GM19023 (cell line): ENCODE results near the gene ZNF81.
"Not testable (repeated sequence)": the region's sequence is repeated elsewhere in the genome, so short reads cannot be mapped to it uniquely, and the experiment has no call there.

Experiments
- ATAC-seq: cut with Tn5 transposase; IDR thresholded peaks from one replicate; pipeline ENCODE4 v1.9.1; 2021; ENCODE audit warnings: mild to moderate bottlenecking, moderate library complexity; ENCODE audit not compliant: unreplicated experiment

Gene ZNF81

DNA sequence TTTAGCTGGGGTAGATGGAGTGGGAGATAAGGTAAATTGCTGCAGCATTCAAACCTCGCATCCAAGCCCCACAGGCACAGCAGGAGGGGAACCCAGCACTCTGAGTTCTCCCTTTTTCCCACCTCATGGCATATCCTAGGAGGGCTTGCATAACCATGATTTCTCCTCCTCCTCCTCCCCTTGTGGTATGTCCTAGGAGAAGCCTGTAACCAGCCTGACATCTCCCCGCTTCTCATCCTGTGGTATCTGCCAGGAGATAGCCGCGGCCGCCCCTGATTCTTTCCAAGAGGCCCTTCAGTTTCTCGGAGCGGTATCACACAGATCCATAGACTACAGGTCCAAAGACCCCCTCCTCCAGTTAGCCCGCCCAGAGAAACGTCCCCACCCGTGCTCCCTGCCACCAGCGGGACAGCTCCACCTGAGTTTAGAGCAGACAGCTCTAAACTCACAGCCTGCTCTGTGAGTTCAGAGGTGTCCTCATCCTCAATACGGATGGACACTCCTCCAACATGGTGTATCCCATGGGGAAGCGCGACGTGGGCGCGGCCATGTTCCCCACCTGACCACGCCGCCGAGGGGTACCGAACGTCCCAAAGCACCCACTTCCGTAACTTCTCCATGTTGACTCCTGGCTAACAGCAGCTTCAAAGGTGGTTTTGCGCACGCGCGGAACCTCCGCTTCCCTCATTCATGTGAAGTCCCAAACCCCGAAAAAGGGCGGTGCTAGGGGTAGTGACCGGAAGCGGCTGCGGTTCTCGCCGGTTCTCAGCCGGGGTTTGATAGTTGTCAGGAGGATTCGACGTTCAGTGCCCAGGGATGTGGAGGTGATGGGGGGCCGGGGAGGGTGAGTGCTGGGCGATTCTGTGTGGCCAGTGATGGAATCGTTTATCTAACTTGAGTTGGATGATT is at the start of gene ZNF81:
ZNF81 (plus strand) TSS at position 739 of the 909 bp plus-strand sequence. CDS start 9,366 bp downstream, outside the sequence.
- ATAC-seq, result peak; percentile 94

DNA sequence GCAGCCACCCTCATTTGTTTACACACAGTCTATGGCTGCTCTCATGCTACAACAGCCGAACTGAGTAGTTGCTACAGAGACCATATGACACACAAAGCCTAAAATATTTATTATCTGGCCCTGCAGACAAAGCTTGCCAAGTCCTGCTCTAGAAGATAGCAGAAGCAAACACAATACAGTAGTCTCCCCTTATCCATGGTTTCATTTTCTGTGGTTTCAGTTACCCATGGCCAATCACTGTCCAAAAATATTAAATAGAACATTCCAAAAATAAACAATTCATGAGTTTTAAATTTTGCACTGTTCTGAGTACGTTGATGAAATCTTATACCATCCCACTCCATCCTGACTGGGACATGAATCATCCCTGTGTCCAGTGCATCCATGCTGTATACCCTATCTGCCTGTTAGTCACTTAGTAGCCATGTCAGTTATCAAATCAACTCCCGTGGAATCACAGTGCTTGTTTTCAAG is 40.2 kb upstream of the ZNF81 start:
- ATAC-seq, result no peak

DNA sequence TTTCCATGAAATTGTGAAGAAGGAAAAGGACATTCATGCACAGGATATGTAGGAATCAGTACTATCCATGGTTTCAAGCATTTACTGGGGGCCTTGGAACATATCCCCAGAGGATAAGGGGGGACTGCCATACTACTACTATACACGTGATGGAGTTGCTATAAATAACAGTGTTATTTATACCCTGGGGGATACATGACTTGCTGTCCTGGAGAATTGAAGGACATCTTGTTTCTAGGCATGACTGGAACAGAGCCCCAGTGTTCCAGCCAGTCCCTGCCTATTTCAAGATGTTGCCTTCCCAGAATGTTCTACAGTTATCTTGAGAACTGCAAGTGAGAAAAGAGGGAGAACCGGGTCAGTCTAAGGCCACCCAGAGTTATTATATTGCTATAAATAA is 39.6 kb upstream of the ZNF81 start:
- ATAC-seq, result no peak

DNA sequence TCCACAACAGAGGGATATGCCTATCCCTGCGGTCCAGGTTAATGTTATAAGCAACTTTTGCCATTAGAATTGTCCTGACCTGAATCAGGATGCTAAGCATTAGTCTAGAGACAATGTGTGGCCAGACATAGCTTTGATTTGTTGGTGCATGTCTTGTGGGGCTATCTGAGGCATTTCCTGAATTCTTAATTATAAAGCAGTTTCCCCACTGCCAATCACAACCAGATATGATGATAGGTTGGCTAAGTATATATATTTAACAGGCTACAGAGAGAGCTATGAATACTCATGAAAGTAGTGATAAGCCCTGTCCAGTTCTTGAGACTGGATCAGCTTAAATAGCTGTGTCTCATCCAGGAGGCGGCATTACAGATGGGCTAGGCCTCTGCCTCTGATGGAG is 37.8 kb upstream of the ZNF81 start:
- ATAC-seq, result no peak

DNA sequence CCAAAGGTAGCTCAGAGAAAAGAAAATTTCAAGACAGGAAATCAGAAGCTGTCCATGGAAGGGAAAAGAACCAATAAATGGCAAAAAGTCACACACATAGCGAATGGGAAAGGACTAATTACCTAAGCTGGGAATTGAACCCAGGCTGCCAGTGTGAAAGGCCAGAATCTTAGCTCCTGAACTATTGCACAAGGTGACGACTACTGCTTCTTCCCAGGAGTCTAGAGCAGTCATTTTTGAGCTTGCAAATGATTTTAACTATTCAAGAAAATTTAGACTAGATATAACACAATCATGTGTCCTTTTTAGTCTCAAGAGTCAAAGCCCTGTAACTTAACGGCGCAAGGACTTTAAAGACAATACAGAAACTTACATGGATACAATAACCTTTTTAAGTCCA is 34.1 kb upstream of the ZNF81 start:
- no peak for ATAC-seq

DNA sequence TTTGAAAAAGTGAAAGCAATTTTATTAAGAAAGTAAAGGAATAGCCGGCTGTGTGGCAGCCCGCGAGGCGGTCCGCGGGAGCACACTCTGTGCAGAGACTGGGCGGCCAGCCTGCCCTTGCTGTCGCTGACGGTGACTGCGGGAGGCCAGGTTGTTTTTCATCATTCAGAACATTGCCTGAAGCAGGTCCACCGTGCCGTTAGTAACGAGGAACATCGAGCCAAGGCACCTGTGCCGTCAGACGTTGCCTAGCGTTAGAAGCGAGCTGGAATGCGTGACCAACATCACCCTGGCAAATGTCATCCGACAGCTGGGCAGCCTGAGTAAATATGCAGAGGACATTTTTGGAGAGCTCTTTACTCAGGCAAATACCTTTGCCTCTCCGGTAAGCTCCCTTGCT is 33.6 kb upstream of the ZNF81 start:
- not testable (repeated sequence) for ATAC-seq

DNA sequence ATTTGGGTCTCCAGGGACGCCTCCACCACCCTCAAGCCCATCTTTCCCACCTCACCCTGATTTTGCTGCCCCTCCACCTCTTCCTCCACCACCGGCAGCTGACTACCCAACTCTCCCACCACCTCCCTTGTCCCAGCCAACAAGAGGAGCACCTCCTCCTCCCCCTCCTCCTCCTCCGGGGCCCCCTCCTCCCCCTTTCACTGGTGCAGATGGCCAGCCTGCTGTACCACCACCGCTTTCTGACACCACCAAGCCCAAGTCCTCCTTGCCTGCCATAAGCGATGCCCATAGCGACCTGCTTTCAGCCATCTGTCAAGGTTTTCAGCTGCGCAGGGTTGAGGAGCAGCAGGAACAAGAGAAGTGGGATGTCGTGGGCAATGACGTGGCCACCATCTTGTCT is 32.4 kb upstream of the ZNF81 start:
- ATAC-seq, result no peak

DNA sequence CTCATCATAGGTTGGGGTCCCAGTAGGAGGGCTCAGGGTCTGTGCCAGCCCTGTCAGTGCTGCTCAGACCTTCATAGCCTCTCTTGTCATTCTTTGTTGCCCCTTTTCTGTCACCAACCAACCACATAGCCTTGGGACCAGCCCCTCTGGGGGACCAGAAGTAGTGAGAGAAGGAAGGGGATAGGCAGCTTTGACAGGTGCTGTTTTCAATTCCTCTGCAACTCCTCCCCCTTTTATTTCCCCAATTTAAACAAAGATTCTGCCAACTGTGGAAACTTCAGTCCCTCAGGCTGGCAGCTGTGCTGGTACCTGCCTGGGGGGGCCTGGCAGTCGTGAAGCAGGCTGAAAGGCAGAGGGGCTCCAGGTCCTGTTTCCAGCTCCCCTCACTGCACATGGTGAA is 30.9 kb upstream of the ZNF81 start:
- not testable (repeated sequence) for ATAC-seq

DNA sequence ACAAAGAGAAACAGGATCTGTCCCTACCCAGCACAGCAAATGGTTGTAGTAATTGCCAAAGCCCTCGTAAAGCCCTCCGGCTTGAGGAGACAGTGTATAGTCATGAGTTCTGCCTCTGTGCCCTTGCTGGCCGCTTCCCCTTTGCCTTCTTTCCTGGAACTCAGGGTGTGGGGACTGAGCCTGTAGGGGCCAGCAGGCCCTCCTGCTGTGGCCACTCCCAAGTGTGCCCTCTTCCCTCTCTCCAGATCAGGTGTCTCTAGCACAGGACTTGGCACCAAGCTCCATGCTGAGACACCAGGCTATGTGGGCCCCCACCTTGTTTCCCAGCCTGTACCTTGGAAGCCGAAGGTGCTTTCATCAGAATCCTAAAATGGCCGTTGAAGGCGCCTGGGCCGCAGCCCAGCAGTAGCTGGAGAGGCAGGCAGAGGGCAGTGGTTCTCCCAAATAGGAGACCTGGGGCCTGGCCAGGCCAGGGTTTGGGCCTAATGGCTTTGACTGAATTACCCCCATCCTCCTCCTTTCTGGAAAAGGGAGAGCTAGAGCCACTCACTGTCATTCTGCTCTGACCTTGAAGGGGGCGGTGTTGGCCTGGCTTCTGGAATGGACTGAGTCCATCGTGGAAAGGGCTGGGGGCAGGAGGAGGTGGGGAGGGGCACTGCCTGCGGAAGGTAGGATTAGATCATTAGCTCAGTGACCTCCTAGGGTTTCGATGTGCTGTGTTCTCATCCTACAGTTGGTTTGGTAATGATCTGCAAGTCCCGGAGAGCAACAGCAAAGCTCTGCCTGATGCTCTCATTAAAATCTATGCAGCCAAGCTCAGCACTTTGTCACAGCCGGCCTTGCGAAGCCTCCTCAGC is 30.1 kb upstream of the ZNF81 start:
- not testable (repeated sequence) for ATAC-seq

DNA sequence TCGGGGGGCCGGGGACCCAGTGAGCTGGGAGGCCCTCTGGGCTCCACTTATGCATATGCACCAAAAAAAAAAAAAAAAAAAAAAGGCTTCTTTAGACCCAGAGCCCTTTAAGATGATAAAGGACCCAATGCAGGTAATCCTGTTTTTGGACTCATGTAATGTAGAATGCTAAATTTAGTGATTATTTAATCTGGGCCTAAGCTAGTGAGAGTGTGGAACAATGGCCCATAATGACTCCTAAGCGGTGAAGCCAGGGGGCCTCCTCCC is 29.5 kb upstream of the ZNF81 start:
- ATAC-seq, result not testable (repeated sequence)

DNA sequence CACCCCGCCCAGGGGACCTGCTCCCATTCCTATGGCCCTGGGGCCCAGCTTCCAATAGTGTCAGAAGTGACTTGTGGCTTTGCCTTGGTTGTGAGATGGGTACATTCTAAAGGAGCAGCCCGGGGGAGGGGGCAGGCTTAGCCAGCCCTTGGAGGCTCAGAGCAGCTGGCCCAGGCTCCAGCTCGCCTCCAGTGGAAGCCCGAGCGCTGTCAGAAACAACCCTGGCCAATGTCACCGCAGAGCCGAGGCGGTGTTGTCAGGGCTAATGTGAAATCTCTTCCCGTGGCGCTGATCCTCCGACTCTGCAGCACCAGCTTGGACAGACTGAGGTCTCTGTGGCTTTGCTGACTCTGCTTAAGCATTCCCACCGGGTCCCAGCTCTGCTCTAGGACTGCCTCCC is 29.2 kb upstream of the ZNF81 start:
- ATAC-seq, result no peak

DNA sequence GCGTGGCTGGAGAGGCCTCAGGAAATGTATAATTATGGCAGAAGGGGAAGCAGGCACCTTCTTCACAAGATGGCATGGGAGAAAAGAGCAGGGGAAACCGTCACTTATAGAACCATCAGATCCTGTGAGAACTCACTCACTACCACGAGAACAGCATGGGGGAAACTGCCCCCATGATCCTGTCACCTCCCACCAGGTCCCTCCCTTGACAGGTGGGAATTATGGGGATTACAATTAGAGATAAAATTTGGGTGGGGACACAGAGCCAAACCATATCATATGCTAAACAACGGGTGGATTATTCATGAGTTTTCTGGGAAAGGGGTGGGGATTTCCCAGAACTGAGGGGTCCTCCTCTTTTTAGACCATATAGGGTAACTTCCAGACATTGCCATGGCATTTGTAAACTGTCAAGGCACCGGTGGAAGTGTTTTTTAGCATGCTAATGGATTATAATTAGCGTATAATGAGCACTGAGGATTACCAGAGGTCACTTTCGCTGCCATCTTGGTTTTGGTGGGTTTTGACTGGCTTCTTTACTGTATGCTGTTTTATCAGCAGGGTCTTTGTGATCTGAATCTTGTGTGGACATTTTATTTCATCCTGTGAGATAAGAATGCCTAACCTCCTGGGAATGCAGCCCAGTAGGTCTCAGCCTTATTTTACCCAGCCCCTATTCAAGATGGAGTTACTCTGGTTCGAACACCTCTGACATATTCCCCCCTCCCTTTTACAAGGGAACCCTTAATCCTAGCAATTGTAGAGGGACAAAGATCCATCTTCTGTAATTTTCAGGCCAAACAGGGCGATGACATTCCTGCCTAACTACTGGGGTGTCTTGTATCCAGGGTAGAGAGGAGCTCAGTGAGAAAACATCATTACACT is 27.6 kb upstream of the ZNF81 start:
- ATAC-seq, result no peak

DNA sequence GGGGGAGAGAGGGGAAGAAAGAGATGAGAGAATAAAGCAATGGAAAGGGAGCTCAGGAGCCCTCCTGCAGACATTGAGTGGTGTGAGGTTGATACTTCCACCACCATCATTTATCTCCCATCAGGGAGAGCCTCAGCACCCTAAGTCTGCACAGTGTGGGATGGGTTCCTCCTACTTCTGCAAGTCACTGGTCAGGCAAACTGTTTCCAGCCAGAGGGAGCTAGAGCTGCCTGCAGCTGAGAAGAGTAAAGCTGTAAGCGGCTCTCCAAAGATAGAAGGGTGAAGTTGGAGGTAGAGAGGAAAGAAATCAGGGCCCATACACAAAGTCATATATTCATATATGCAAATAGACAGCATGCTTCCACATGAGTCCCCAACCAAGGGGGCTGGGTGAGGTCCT is 21.9 kb upstream of the ZNF81 start:
- no peak for ATAC-seq

DNA sequence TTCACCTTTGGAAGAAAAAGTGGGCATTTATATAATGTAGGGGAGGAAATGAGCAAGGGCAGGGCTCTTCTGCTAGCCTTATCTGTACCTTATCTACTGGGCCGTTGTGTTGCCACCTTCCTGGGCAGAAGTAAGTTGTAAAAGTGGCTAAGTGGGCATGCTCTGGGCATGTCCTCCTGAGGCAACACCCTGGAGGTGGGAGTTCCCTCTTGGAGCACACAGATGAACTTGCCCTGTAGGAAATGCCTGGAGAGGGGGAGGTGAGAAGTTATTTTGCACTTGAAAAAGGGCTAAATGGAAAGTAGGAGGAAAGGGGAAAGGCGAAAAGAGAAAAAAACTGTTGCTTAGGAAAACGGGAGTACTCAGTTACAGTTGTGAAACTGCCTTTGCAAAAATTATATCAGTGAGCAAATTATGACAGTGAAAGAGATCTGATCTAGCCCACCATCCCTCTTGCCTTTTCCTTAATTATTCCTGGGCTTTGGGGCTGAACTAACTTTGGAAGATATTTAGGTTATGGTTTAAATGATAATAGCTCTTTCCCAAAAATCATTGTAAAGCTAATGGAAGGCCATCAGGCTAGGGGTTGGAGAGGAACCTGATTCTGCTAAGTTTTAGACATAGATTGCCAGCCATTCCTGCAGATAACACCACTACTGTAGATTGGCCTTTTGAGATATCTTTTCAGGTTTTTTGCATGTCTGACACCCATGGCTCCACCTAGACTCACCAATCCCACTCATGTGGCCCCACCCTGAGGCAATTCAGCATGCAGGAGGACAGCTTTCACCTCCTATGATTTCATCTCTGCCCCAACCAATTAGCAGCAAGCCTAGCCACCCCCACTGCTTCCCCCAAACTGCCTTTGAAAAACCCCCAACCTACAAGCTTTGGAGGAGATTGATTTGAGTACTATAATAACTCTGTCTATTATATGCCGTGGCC is 20.5 kb upstream of the ZNF81 start:
- ATAC-seq, result no peak

DNA sequence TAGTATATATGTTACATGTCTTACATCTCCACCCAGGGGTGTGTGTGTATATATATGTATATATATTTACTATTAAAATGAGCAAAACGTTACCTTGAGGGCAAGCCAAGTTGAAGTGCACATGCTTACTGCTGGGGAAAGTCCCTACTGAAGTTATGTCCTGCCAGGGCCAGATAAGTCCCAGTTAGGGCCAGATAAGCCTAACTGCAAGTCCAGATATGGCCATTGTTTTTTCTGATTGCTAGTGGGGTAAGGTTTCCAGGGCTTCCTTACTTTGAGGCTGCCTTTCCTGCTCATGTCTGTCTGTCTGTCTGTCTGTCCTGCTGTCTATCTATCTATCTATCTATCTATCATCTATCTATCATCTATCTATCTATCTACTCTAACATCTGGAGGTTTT is 19.3 kb upstream of the ZNF81 start:
- no peak for ATAC-seq

DNA sequence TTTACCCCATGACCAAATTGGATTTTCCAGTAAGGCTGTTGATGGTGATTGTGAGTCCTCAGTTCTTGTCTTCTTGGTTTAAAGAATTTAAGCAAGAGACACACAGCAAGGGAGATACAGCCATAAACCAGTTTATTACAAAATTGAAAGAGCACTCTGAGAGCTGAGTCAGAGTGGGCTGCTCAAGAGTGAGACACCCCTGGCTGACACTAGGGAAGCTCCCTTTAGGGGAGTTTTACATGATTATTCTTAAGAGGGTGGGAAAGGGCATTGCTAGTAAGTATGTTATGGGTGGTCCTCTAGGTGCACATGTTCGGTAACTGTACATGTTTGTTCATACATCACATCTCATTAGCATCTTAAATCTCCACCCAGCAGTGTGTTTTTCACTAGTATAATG is 18.8 kb upstream of the ZNF81 start:
- no peak for ATAC-seq

DNA sequence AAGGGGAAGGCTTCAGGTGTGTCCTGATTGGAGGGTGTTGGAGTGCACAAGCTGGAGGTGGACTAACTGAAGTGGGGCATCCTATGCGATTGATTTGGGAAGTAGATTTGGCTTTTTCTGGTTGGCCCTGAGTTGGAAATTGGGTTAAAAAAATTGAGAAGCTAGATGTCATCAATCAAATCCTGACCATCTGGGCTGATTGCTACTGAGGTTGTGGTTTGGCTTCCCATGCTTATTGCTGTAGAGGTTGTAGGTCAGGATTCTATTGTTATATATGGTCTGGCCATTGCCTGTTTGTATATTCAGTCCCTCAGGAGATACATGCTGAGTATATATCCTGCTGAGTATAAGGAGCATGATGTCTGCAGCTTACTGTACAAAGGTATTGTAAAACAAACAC is 7.7 kb upstream of the ZNF81 start:
- no peak for ATAC-seq

DNA sequence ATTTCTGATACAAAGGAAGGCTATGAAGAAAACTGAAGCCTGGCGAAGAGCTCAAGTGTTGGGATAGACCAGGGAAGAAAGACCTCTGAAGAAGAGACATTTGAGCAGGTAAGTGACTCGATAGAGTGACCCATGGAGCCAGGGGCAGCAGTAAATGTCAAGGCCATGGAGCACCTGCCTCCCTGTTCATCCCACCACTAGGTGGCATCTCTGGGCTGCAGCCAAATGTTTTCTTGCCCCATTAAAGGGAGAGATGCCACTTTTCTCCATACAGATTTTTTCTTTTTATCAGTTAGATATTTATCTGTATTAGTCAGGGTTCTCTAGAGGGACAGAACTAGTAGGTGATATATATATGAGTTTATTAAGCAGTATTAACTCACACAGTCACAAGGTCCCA is 4.9 kb upstream of the ZNF81 start:
- no peak for ATAC-seq

DNA sequence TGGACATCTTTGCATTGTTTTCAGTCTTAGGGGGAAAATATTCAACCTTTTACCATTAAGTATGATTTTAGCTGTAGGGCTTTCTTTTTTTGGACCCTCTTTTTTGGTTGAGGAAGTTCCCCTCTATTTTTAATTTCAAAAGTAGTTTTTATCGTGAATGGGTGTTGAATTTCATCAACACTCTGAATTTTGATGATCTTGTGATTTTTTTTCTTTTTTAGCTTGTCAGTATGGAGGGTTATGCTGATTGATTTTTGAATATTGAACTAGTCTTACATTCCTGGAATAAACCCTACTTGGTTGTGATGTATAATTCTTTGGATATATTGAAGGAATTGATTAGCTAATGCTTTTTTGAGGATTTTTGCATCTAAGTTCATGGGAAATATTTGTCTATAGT is 1.7 kb downstream of the ZNF81 start:
- no peak for ATAC-seq

DNA sequence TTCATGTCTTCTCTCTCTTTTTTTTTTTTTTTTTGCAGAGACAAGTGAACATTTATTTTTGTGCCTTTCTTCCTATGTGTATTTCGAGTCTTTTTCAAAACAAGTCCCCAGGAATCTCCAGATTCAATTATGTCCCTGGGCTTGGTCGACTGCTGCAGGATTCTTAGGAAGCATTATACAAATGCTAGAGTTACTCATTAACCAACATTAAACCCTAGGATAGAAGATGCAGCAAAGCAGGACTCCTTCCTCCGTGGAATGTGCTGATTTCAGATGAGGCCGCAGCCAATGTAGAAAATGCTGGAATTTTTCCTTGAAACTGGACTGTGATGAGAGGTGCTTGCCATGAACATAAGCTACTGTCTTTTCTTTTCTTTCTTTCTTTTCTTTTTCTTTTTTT is 3.4 kb downstream of the ZNF81 start:
- ATAC-seq, result no peak
